Colonic mucosa (tissue), 4 donors: Measurements from ENCODE around the gene PDE5A. TPM values are rescaled to one million over a fixed set of nuclear protein-coding genes. Genes with fewer than 3 reads are reported as not detected.

ENCODE experiments used
- DNase-seq: peaks from one replicate; pipeline ENCODE4 v3.0.0-alpha.2; 2020
- H3K27ac ChIP-seq: fragments of 200-600 bp; one replicate; pipeline ENCODE4 v1.8.0; 2021
- H3K27me3 ChIP-seq: fragments of 200-600 bp; one replicate; pipeline ENCODE4 v1.8.0; 2021
- H3K36me3 ChIP-seq: fragments of 200-600 bp; one replicate; pipeline ENCODE4 v1.8.0; 2021
- H3K4me1 ChIP-seq: fragments of 200-600 bp; one replicate; pipeline ENCODE4 v1.8.0; 2021; ENCODE audit warnings: mild to moderate bottlenecking
- H3K4me3 ChIP-seq: fragments of 200-600 bp; one replicate; pipeline ENCODE4 v1.8.0; 2021
- H3K9ac ChIP-seq, 2 donors: one replicate each; pipeline ENCODE4 v1.7.0; 2013; ENCODE audit warnings: control low read depth in 2 of 2, low read depth in 2 of 2, low read length in 2 of 2
- H3K9me3 ChIP-seq: fragments of 200-600 bp; one replicate; pipeline ENCODE4 v1.8.0; 2021
- intact Hi-C: fragments of 100-400 bp; cut with DNase I; formaldehyde crosslinking; loops from one replicate; pipeline ENCODE4 v1.14.1; 2022
- total RNA-seq, 2 donors: library from RNA; stranded (reverse); fragmentation: NEBNext Ultra II Directional in 1 of 2; extraction: Animal tissue kit (Norgen Biotek cat#: 25700) in 1 of 2; gene quantifications; one replicate each; pipeline ENCODE4 v1.2.1, GENCODE V29; 2021
- TF ChIP-seq, protein P1 (sequence below): fragments of 200-600 bp; IDR thresholded peaks from one replicate; pipeline ENCODE4 v1.8.0; 2022; ENCODE audit warnings: antibody characterized with exemption, mild to moderate bottlenecking
- donor health status: healthy.
- donor health status: DM: no; HTN: no; CAD: no.
- donor health status: DM: no; HTN: no; CAD: no.

PDE5A gene
- total RNA-seq, 2 donors from 2014 or later: 17.6 to 42.5 TPM

DNA sequence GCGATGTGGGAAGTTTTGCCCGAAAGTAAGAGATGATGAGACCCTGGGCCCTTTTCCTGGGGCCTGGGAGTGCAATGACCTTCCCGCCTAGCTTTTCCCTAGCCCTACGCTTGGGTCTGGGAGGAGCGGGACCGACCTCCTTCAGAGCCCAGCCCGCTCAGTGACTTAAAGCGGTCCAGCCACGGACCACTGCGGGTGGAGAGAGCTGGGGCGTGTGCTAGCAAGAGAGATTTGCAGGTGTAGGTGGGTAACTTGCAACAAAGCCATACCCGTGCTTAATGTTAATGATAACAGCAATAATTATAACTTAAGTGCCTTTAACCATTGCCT lies 503 bp upstream of the PDE5A start:
- intact Hi-C loops: loop anchor here (2.0 to 10.0 kb wide), 5 partner anchors 72 to 644 kb away; no protein-coding TSS in a partner anchor

DNA sequence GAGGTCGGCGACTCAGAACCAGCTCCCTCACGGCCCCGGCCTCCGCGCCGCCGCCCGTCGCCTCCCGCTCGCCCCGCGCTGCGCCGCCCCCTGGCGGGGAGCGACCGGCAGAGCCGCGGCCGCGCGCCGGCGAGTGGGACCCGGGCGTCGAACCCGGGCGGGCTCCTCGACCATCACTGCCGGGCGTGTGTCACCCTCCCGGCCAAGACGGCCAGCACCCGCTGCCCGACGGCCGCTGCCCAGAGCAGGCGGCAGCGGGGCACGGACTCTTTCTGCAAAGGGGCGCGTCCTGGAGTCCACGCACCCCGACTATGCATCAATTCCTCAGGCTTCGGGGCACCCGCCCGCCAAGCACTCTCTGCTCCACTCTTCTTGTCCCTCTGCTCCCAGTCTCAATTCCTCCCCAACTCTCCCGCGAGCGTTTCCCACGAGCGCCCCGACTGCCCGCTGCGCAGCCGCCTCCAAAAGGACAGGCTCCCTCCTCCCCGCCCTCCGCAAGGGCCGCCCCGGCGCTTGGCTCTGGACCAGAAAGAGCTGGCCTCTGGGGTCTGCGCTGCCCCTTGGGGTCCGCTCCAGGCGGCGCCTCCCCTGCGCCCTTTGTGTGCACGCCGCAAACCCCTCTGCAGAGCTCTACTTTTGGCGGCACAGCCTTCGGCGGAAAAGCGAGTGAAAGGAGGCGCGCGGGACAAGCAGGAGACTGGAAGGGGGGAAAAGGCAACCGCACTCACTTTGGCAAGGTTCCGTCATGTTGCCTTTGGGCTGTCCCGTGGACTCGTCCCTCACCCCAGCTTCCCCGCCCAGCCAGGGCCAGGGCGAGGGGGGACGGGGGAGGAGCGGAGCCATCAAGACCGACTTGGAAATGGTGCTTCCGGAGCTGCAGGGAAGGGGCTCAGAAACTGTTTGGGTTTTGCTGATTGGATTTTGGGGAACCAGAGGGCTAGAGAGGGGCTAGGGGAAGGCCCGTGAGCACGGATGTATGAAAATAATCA lies 1.0 kb downstream of the PDE5A start:
- no peaks in the 10 kb centered on the region for H3K36me3 ChIP-seq
- H3K9ac ChIP-seq: peak overlapping the region; percentile 84 to 86
- H3K4me1 ChIP-seq: peaks cover 5% of the 10 kb centered on the region
- H3K27ac ChIP-seq: peak overlapping the region; percentile 91
- TF ChIP-seq, protein P1, sequence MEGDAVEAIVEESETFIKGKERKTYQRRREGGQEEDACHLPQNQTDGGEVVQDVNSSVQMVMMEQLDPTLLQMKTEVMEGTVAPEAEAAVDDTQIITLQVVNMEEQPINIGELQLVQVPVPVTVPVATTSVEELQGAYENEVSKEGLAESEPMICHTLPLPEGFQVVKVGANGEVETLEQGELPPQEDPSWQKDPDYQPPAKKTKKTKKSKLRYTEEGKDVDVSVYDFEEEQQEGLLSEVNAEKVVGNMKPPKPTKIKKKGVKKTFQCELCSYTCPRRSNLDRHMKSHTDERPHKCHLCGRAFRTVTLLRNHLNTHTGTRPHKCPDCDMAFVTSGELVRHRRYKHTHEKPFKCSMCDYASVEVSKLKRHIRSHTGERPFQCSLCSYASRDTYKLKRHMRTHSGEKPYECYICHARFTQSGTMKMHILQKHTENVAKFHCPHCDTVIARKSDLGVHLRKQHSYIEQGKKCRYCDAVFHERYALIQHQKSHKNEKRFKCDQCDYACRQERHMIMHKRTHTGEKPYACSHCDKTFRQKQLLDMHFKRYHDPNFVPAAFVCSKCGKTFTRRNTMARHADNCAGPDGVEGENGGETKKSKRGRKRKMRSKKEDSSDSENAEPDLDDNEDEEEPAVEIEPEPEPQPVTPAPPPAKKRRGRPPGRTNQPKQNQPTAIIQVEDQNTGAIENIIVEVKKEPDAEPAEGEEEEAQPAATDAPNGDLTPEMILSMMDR: no peak
- no peaks in the 10 kb centered on the region for H3K9me3 ChIP-seq
- H3K27me3 ChIP-seq: no peaks in the 10 kb centered on the region
- DNase-seq: peak; percentile 71
- peak overlapping the region; percentile 64 for H3K4me3 ChIP-seq
- intact Hi-C loops: loop anchor here (2.0 to 10.0 kb wide), 5 partner anchors 70 to 643 kb away; no protein-coding TSS in a partner anchor

More for the DNA sequence above, 503 bp upstream of the PDE5A start:
- no peak for DNase-seq
- no peaks in the 10 kb centered on the region for H3K27me3 ChIP-seq
- no peaks in the 10 kb centered on the region for H3K9me3 ChIP-seq
- peak overlapping the region; percentile 91 for H3K27ac ChIP-seq
- peak overlapping the region in 1 of 2 donors; percentile 48 for H3K9ac ChIP-seq
- H3K4me3 ChIP-seq: peak overlapping the region; percentile 64
- H3K4me1 ChIP-seq: peaks cover 5% of the 10 kb centered on the region
- TF ChIP-seq, protein P1: no peak
- no peaks in the 10 kb centered on the region for H3K36me3 ChIP-seq

DNA sequence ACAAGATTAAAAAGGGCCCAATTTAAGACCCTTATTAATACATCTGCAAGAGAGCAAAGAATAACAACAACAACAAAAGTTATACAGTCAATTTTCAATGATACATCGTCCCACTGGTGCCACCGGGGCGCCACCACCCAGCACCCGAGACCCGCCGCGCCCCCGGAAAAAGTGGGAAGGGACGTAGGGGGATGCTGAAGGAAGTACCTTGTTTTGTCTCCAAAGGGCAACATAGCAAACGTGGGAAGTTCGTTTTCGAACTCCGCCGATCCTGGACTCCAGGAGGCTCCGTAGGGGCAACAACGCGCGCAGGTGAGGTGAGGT lies 1.7 kb downstream of the PDE5A start:
- H3K9ac ChIP-seq: peak overlapping the region; percentile 66 to 84
- peak overlapping the region; percentile 64 for H3K4me3 ChIP-seq
- no peaks in the 10 kb centered on the region for H3K27me3 ChIP-seq
- H3K4me1 ChIP-seq: peaks cover 5% of the 10 kb centered on the region
- intact Hi-C loops: loop anchor here (5.0 to 10.0 kb wide), 4 partner anchors 70 to 642 kb away; no protein-coding TSS in a partner anchor
- H3K9me3 ChIP-seq: no peaks in the 10 kb centered on the region
- TF ChIP-seq, protein P1: no peak
- H3K27ac ChIP-seq: peak overlapping the region; percentile 91
- H3K36me3 ChIP-seq: no peaks in the 10 kb centered on the region
- no peak for DNase-seq

DNA sequence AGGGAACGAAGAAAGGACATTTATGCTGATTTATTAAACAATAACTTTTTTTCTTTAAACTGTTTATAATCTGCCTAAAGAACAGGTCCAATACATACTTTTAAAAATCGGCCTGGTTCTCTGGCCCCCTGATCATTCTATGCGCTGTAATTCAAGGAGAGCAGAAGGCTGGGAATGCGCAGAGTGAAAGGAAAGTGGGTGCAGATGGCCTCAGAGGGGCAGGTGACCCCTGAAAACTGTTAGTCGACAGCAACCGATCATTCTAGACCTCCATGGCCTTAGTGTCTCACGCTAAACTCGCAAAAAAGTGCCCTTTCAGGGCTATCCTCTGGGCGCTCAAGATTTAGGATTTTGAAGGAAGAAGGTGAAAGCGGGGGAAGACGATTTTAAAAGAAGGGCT lies 2.2 kb downstream of the PDE5A start:
- DNase-seq: no peak
- intact Hi-C loops: loop anchor here (5.0 to 10.0 kb wide), 4 partner anchors 69 to 642 kb away; no protein-coding TSS in a partner anchor
- Histone ChIP-seq H3K4me1 (peaks cover 5% of the 10 kb centered on the region), H3K4me3 (peak overlapping the region; percentile 64), H3K27me3 (no peaks in the 10 kb centered on the region), H3K9ac (peak overlapping the region; percentile 36 to 66), H3K9me3 (no peaks in the 10 kb centered on the region), H3K36me3 (no peaks in the 10 kb centered on the region), H3K27ac (peak overlapping the region; percentile 91)
- TF ChIP-seq, protein P1: no peak

DNA sequence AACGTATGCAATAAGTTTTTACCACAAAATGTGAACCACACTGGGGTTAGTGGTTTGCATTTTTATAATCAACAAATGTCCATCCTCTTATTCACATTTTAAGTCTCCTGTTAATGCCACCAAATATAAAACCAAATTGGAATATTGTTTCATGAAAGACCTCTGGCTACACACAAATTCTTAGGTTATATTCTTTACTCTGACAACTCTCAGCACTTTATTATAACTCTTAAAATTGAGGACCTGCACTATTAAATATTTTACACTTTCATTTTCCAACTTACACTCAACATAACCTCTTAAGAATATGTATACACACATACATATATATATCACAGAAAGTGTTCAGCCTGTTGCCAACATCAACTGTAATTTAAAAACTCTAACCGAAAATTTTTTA lies 2.8 kb downstream of the PDE5A start:
- H3K9me3 ChIP-seq: no peaks in the 10 kb centered on the region
- DNase-seq: no peak
- H3K4me3 ChIP-seq: peak overlapping the region; percentile 64
- peaks cover 5% of the 10 kb centered on the region for H3K4me1 ChIP-seq
- H3K9ac ChIP-seq: no peak overlapping the region
- no peaks in the 10 kb centered on the region for H3K36me3 ChIP-seq
- no peaks in the 10 kb centered on the region for H3K27me3 ChIP-seq
- TF ChIP-seq, protein P1: no peak
- intact Hi-C loops: loop anchor here (5.0 to 10.0 kb wide), 4 partner anchors 68 to 641 kb away; no protein-coding TSS in a partner anchor
- peak overlapping the region; percentile 91 for H3K27ac ChIP-seq
